ENCODE results near the gene ATG13. TPM values are rescaled to one million over a fixed set of nuclear protein-coding genes. Genes with fewer than 3 reads are reported as not detected.

Gene ATG13
- polyA plus RNA-seq, 1 of the 3 experiments (the other 2 are of a cell fraction): 39.4 TPM

DNA sequence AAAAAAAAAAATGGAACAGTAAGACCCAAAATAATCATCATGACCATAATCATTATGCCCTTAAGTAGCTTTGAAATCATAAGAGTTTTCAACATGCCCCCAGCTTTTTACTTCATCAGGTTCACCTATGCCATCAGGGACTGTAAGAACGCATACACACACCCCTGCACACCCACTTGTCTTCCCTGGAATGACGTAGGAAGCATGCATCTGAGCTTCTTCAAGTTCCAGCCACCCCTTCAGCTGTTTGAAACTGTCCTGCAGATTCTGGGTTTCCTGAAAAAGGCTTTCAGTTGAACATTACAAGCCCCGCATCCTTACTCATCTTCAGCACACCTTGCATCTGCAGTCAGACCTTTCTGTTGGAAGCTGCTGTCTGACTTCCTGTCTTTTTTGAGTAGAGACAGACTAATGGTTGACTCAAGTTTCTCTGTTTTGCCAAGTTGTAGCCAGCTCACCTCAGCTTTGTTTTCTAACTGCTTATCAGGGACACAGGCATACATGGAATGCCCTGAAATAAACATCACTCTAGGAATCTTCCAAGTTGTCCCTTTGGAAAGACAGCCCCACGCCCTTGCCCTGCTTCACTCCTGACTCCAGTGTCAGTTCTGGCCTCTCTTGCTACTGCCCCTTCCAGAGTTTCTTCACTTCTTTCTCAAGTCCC is 46.1 kb downstream of the ATG13 start:
- no peaks in the 10 kb centered on the region for H3K9me3 ChIP-seq

DNA sequence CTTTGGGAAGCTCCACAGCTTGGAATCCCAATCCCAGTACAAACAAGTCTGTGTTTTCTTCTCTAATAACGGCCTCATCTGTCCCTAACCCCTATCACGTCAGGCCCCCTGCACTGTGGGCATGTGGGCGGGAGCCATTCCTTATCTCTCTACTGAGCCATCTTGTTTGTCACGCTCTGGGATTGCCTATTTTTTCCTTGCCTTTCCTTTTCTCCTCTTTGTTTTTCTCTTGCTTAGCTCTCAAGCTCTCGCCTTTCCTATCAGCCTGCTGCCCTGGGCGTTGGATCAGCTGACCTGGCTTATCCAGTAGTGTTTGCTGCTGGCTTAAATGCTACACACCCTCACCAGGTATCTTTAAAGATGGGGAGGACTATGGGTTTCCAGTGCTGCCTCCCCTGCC is 47.3 kb downstream of the ATG13 start:
- no peaks in the 10 kb centered on the region for H3F3A ChIP-seq (replicated peaks; ENCODE audit: insufficient read depth)
- H3K4me1 ChIP-seq (ENCODE audit: control insufficient read depth in 1 of 2, insufficient read depth in 2 of 2, low read depth in 1 of 2, low read length in 1 of 2): no peaks in the 10 kb centered on the region
- no peak overlapping the region for H3K4me2 ChIP-seq
- peaks cover 42 to 69% of the 10 kb centered on the region in 2 experiments for H3K36me3 ChIP-seq (replicated peaks in 1 of 2; ENCODE audit: control insufficient read depth in 1 of 2, insufficient read depth in 2 of 2, low read length in 1 of 2)
- H2AFZ ChIP-seq (ENCODE audit: low read depth): no peak overlapping the region
- no peaks in the 10 kb centered on the region for H4K20me1 ChIP-seq (ENCODE audit: insufficient read depth)
- H3K4me3 ChIP-seq (ENCODE audit: low read depth in 2 of 2, low read length in 1 of 2): no peak overlapping the region
- ChIA-PET POLR2A (no interaction called here), CTCF (no interaction called here)
- H3K9me2 ChIP-seq: no peaks in the 10 kb centered on the region
- no peak overlapping the region for H3K27ac ChIP-seq (ENCODE audit: low read depth in 2 of 2, low read length in 1 of 2)
- no peak for TF ChIP-seq JUND (IDR thresholded peaks at IDR 0.05)
- no peak for TF ChIP-seq RAD21 (IDR thresholded peaks at IDR 0.05; ENCODE audit: low read length)
- no peak for TF ChIP-seq RXRA (IDR thresholded peaks at IDR 0.05; ENCODE audit: borderline replicate concordance, low read depth)
- no peak for TF ChIP-seq RFX5 (IDR thresholded peaks at IDR 0.05; ENCODE audit: low read length)
- no peak for TF ChIP-seq RCOR1 (IDR thresholded peaks at IDR 0.05; ENCODE audit: low read length)
- no peak for TF ChIP-seq GABPA (IDR thresholded peaks at IDR 0.05; ENCODE audit: low read depth)
- TF ChIP-seq, protein P1, sequence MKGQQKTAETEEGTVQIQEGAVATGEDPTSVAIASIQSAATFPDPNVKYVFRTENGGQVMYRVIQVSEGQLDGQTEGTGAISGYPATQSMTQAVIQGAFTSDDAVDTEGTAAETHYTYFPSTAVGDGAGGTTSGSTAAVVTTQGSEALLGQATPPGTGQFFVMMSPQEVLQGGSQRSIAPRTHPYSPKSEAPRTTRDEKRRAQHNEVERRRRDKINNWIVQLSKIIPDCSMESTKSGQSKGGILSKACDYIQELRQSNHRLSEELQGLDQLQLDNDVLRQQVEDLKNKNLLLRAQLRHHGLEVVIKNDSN (IDR thresholded peaks at IDR 0.05; ENCODE audit: borderline replicate concordance, low read depth): no peak
- TF ChIP-seq, protein P2, sequence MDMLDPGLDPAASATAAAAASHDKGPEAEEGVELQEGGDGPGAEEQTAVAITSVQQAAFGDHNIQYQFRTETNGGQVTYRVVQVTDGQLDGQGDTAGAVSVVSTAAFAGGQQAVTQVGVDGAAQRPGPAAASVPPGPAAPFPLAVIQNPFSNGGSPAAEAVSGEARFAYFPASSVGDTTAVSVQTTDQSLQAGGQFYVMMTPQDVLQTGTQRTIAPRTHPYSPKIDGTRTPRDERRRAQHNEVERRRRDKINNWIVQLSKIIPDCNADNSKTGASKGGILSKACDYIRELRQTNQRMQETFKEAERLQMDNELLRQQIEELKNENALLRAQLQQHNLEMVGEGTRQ (IDR thresholded peaks at IDR 0.05; ENCODE audit: borderline replicate concordance, low read depth, low read length): no peak
- no peak for TF ChIP-seq YY1 (IDR thresholded peaks at IDR 0.05; ENCODE audit: low read depth)
- TF ChIP-seq EZH2phosphoT487 (IDR thresholded peaks at IDR 0.05; ENCODE audit: borderline replicate concordance, low read depth): no peak
- no peak for TF ChIP-seq FOXM1 (IDR thresholded peaks at IDR 0.05; ENCODE audit: low read depth)
- TF ChIP-seq NRF1 (IDR thresholded peaks at IDR 0.05; ENCODE audit: low read depth, low read length): no peak
- TF ChIP-seq EP300 (IDR thresholded peaks at IDR 0.05; ENCODE audit: borderline replicate concordance in 1 of 2, low read depth in 1 of 2, low read length in 1 of 2): no peak
- TF ChIP-seq TAF1 (IDR thresholded peaks at IDR 0.05; ENCODE audit: borderline replicate concordance, low read depth, low read length): no peak
- TF ChIP-seq ELF1 (IDR thresholded peaks at IDR 0.05): no peak
- no peak for TF ChIP-seq TEAD4 (IDR thresholded peaks at IDR 0.05; ENCODE audit: borderline replicate concordance, insufficient read depth)
- no peak for TF ChIP-seq SIN3A (IDR thresholded peaks at IDR 0.05; ENCODE audit: borderline replicate concordance, low read depth, low read length)
- H3K9me3 ChIP-seq: no peaks in the 10 kb centered on the region
- WGBS (ENCODE audit: low lambda C conversion rate): 87% methylated on average over 6 of the region's 6 CpGs
- H3K9ac ChIP-seq: no peak overlapping the region
- H3K27me3 ChIP-seq (ENCODE audit: insufficient read depth): no peaks in the 10 kb centered on the region
- no peak for DNase-seq
- no peaks in the 10 kb centered on the region for H3K79me2 ChIP-seq (ENCODE audit: insufficient read depth)

More for the DNA sequence above, 46.1 kb downstream of the ATG13 start:
- no peak for DNase-seq
- Histone ChIP-seq H3K36me3 (replicated peaks in 1 of 2; ENCODE audit: control insufficient read depth in 1 of 2, insufficient read depth in 2 of 2, low read length in 1 of 2) (peaks cover 43 to 65% of the 10 kb centered on the region in 2 experiments), H3K4me1 (ENCODE audit: control insufficient read depth in 1 of 2, insufficient read depth in 2 of 2, low read depth in 1 of 2, low read length in 1 of 2) (no peaks in the 10 kb centered on the region), H3K4me3 (ENCODE audit: low read depth in 2 of 2, low read length in 1 of 2) (no peak overlapping the region), H3K27ac (ENCODE audit: low read depth in 2 of 2, low read length in 1 of 2) (no peak overlapping the region), H3F3A (replicated peaks; ENCODE audit: insufficient read depth) (no peaks in the 10 kb centered on the region), H3K27me3 (ENCODE audit: insufficient read depth) (no peaks in the 10 kb centered on the region), H3K9me2 (no peaks in the 10 kb centered on the region), H3K9ac (no peak overlapping the region), H2AFZ (ENCODE audit: low read depth) (no peak overlapping the region), H3K79me2 (ENCODE audit: insufficient read depth) (no peaks in the 10 kb centered on the region), H4K20me1 (ENCODE audit: insufficient read depth) (no peaks in the 10 kb centered on the region), H3K4me2 (no peak overlapping the region)
- ChIA-PET CTCF (no interaction called here), POLR2A (no interaction called here)
- TF ChIP-seq TAF1 (IDR thresholded peaks at IDR 0.05; ENCODE audit: borderline replicate concordance, low read depth, low read length): no peak
- 93% methylated on average over 4 of the region's 4 CpGs for WGBS (ENCODE audit: low lambda C conversion rate)

Measured in SK-N-SH (cell line).